B cell (primary cell): ENCODE results near the gene DLG2. TPM values are rescaled to one million over a fixed set of nuclear protein-coding genes. Genes with fewer than 3 reads are reported as not detected.
"Not testable (repeated sequence)": the region's sequence is repeated elsewhere in the genome, so short reads cannot be mapped to it uniquely, and the experiment has no call there.

Experiments
- ATAC-seq: fragments of 200-7000 bp; cut with Tn5 transposase; one replicate; pipeline ENCODE4 v1.10.0; 2021; ENCODE audit warnings: low read depth, mild to moderate bottlenecking, moderate number of reproducible peaks, moderate library complexity
- CTCF ChIA-PET: fragments of 350-600 bp; sonication (Branson Sonifier 250); formaldehyde crosslinking; loops from one replicate; lab custom pipeline; 2021; ENCODE audit warnings: antibody characterized with exemption, inconsistent platforms; lab: Charles Lee
- POLR2A ChIA-PET: fragments of 350-600 bp; sonication (Branson Sonifier 250); formaldehyde crosslinking; loops from one replicate; lab custom pipeline; 2021; ENCODE audit warnings: antibody characterized with exemption; lab: Charles Lee
- DNase-seq: peaks from one replicate; pipeline ENCODE4 v3.0.0; 2013
- H2AFZ ChIP-seq: 2 replicates; pipeline ENCODE4 v1.6.1; 2012; ENCODE audit warnings: mild to moderate bottlenecking, low read depth, low read length; ENCODE audit not compliant: insufficient read depth, poor library complexity, severe bottlenecking
- H3K27ac ChIP-seq, 2 donors: 1 replicate in 1 of 2; 2 replicates in 1 of 2; pipeline ENCODE4 v1.5.1; 2012 to 2013; ENCODE audit warnings: low read length in 2 of 2, mild to moderate bottlenecking in 2 of 2, moderate library complexity in 1 of 2
- H3K27me3 ChIP-seq, 4 experiments: fragments of 200-600 bp in 1 of 4; sonication (generic) in 1 of 4; replicated peaks in 1 of 4; 1 replicate in 2 of 4; 2 replicates in 2 of 4; pipeline versions ENCODE4 v1.6.1 to v1.7.0; 2013 to 2016; ENCODE audit warnings: low read length in 3 of 4, mild to moderate bottlenecking in 2 of 4, mixed read lengths in 1 of 4, moderate library complexity in 1 of 4; ENCODE audit not compliant: insufficient read depth in 4 of 4, control insufficient read depth in 3 of 4; ENCODE audit errors: control extremely low read depth in 1 of 4
- H3K36me3 ChIP-seq, 2 experiments: replicated peaks in 1 of 2; 1 replicate in 1 of 2; 2 replicates in 1 of 2; pipeline versions ENCODE4 v1.6.1 to v1.7.1; 2013; ENCODE audit warnings: low read length in 1 of 2; ENCODE audit not compliant: insufficient read depth in 2 of 2, control insufficient read depth in 1 of 2; ENCODE audit errors: control extremely low read depth in 1 of 2, extremely low read depth in 1 of 2
- H3K4me1 ChIP-seq, 2 donors: fragments of 200-600 bp in 1 of 2; sonication (generic) in 1 of 2; 1 replicate in 1 of 2; 2 replicates in 1 of 2; pipeline versions ENCODE4 v1.5.1 to v1.6.1; 2013 to 2017; ENCODE audit warnings: low read length in 2 of 2; ENCODE audit not compliant: control insufficient read depth in 2 of 2, insufficient read depth in 2 of 2
- H3K4me2 ChIP-seq: replicated peaks from 2 replicates; pipeline ENCODE3; 2012; ENCODE audit warnings: mild to moderate bottlenecking, low read depth, low read length; ENCODE audit not compliant: poor library complexity, severe bottlenecking
- H3K4me3 ChIP-seq, 5 experiments: fragments of 200-600 bp in 1 of 5; sonication (generic) in 1 of 5; 1 replicate in 3 of 5; 2 replicates in 2 of 5; pipeline versions ENCODE4 v1.5.1 to v1.7.0; 2011 to 2016; ENCODE audit warnings: low read length in 4 of 5, mild to moderate bottlenecking in 4 of 5, low read depth in 2 of 5, control low read depth in 1 of 5, moderate library complexity in 1 of 5; ENCODE audit not compliant: insufficient read depth in 1 of 5; ENCODE audit errors: control extremely low read depth in 1 of 5, extremely low read depth in 1 of 5
- H3K79me2 ChIP-seq: fragments of 200-600 bp; sonication (generic); one replicate; pipeline ENCODE4 v1.6.0; 2016; ENCODE audit warnings: low read length; ENCODE audit not compliant: control insufficient read depth, insufficient read depth
- H3K9ac ChIP-seq: fragments of 200-600 bp; sonication (generic); 2 replicates; pipeline ENCODE4 v1.6.1; 2017; ENCODE audit warnings: mild to moderate bottlenecking, low read length, moderate library complexity
- H3K9me3 ChIP-seq, 3 donors: one replicate each; pipeline versions ENCODE4 v1.6.1 to v1.7.1; 2013; ENCODE audit warnings: low read length in 2 of 3; ENCODE audit not compliant: control insufficient read depth in 2 of 3, insufficient read depth in 1 of 3; ENCODE audit errors: control extremely low read depth in 1 of 3
- H4K20me1 ChIP-seq: 2 replicates; pipeline ENCODE4 v1.6.0; 2012; ENCODE audit warnings: mild to moderate bottlenecking, low read length; ENCODE audit not compliant: insufficient read depth, control insufficient read depth, poor library complexity, severe bottlenecking
- H3K27ac Mint-ChIP-seq: one replicate; pipeline ENCODE4 v1.8.0; 2021; ENCODE audit warnings: mixed read lengths
- H3K27me3 Mint-ChIP-seq: one replicate; pipeline ENCODE4 v1.8.0; 2021; ENCODE audit warnings: mixed read lengths
- H3K4me1 Mint-ChIP-seq: one replicate; pipeline ENCODE4 v1.8.0; 2021; ENCODE audit warnings: mixed read lengths
- H3K4me3 Mint-ChIP-seq: one replicate; pipeline ENCODE4 v1.8.0; 2021; ENCODE audit warnings: mixed read lengths
- H3K9me3 Mint-ChIP-seq: one replicate; pipeline ENCODE4 v1.8.0; 2022; ENCODE audit warnings: mixed read lengths; ENCODE audit not compliant: insufficient read depth
- CTCF ChIP-seq: fragments of 200-600 bp; IDR thresholded peaks from one replicate; pipeline ENCODE4 v1.8.0; 2022; ENCODE audit warnings: antibody characterized with exemption, mild to moderate bottlenecking
- EZH2 ChIP-seq: IDR thresholded peaks from 2 replicates; pipeline ENCODE4 v1.6.1; 2012; ENCODE audit warnings: borderline replicate concordance, low read depth, mild to moderate bottlenecking, moderate library complexity, low read length; ENCODE audit not compliant: insufficient read depth, poor library complexity, severe bottlenecking
- WGBS: methylation state at CpG from one replicate; pipeline ENCODE4 v1.1.5; 2013; ENCODE audit warnings: missing lambda C conversion rate; ENCODE audit not compliant: insufficient coverage; 5-methylcytosine and 5-hydroxymethylcytosine counted together
- intact Hi-C: fragments of 100-400 bp; cut with micrococcal nuclease; formaldehyde crosslinking; loops from one replicate; pipeline ENCODE4 v1.10.0; 2022
- polyA plus RNA-seq: library from polyadenylated mRNA; depleted of rRNA; stranded (reverse); fragments of >200 nt; gene quantifications from 2 replicates; pipeline ENCODE4 v1.2.3, GENCODE V29; 2012
- total RNA-seq, 2 donors: library from RNA; stranded (reverse); fragments of 120-200 nt in 1 of 2; gene quantifications; 1 replicate in 1 of 2; 2 replicates in 1 of 2; pipeline versions ENCODE4 v1.2.3 to v1.2.4, GENCODE V29; 2013 to 2022

The DLG2 gene
- total and polyA plus RNA-seq, 2 donors (not counting 1 experiment from before 2014, with no cell fraction given), result 0.54 to 5.4 TPM

- Mint-ChIP-seq H3K9me3 (peaks cover 2% of the 10 kb centered on the region), H3K27ac (no peak overlapping the region), H3K4me1 (peaks cover 15% of the 10 kb centered on the region), H3K27me3 (no peaks in the 10 kb centered on the region), H3K4me3 (no peak overlapping the region)
- TF ChIP-seq CTCF, result no peak
- no peak for TF ChIP-seq EZH2
- ATAC-seq (no peak), DNase-seq (no peak)
- Histone ChIP-seq H3K27me3 (no peaks in the 10 kb centered on the region), H2AFZ (no peak overlapping the region), H3K4me1 (peaks cover 0 to 6% of the 10 kb centered on the region in 2 donors), H3K79me2 (no peaks in the 10 kb centered on the region), H3K9me3 (no peaks in the 10 kb centered on the region), H3K4me2 (no peak overlapping the region), H3K4me3 (no peak overlapping the region), H3K36me3 (no peaks in the 10 kb centered on the region), H3K9ac (no peak overlapping the region), H4K20me1 (no peaks in the 10 kb centered on the region), H3K27ac (no peak overlapping the region)
- CTCF ChIA-PET, result no interaction called here
- POLR2A ChIA-PET, result no interaction called here
- intact Hi-C loops, result no loop called here
- WGBS, result 86% methylated on average over 1 of the region's 1 CpG
These were observed 2026.5 kb downstream of the DLG2 start for GRCh38 chr11:83600661-83601060.

GRCh38 chr11:83599066-83599465 lies 2028.1 kb downstream of the DLG2 start:
- intact Hi-C loops, result no loop called here
- TF ChIP-seq CTCF, result no peak
- no peak for TF ChIP-seq EZH2
- no peak overlapping the region for H3K4me2 ChIP-seq
- H3K4me1 ChIP-seq, result peaks cover 0 to 6% of the 10 kb centered on the region in 2 donors
- no peak overlapping the region for H3K9ac ChIP-seq
- Mint-ChIP-seq H3K4me3 (no peak overlapping the region), H3K27ac (no peak overlapping the region), H3K4me1 (peaks cover 15% of the 10 kb centered on the region), H3K27me3 (no peaks in the 10 kb centered on the region), H3K9me3 (peaks cover 2% of the 10 kb centered on the region)
- no peaks in the 10 kb centered on the region for H4K20me1 ChIP-seq
- H3K79me2 ChIP-seq, result no peaks in the 10 kb centered on the region
- no peak overlapping the region for H3K4me3 ChIP-seq
- no peaks in the 10 kb centered on the region for H3K27me3 ChIP-seq
- no peak overlapping the region for H2AFZ ChIP-seq
- H3K27ac ChIP-seq, result no peak overlapping the region
- no peak for ATAC-seq
- POLR2A ChIA-PET, result no interaction called here
- 94% methylated on average over 3 of the region's 3 CpGs for WGBS
- H3K9me3 ChIP-seq, result no peaks in the 10 kb centered on the region
- no peaks in the 10 kb centered on the region for H3K36me3 ChIP-seq
- no peak for DNase-seq
- CTCF ChIA-PET, result no interaction called here

GRCh38 chr11:83587797-83588196 lies 2039.3 kb downstream of the DLG2 start:
- H2AFZ ChIP-seq, CTCF ChIA-PET, H3K4me2 ChIP-seq, H3K9ac ChIP-seq, H3K79me2 ChIP-seq, DNase-seq, POLR2A ChIA-PET, H3K9me3 ChIP-seq, H3K4me3 ChIP-seq, H3K4me1 ChIP-seq, H3K4me1 Mint-ChIP-seq, H3K27ac ChIP-seq, H4K20me1 ChIP-seq, H3K36me3 ChIP-seq, intact Hi-C loops, H3K27me3 ChIP-seq, H3K27ac Mint-ChIP-seq, H3K9me3 Mint-ChIP-seq, H3K27me3 Mint-ChIP-seq, ATAC-seq, H3K4me3 Mint-ChIP-seq: not testable (repeated sequence)
- WGBS, result 71% methylated on average over 7 of the region's 14 CpGs
